ENCODE measurements around the gene MYRF. TPM values are rescaled to one million over a fixed set of nuclear protein-coding genes. Genes with fewer than 3 reads are reported as not detected.

Gene MYRF
- total and polyA plus RNA-seq, 9 of the 15 experiments (the other 6 are each of a cell fraction or from before 2014, with no cell fraction given): 2.3 to 25.8 (median 7.1) TPM

- TF ChIP-seq ZNF609 (CRISPR knock-in tag; IDR thresholded peaks at IDR 0.05; ENCODE audit: borderline replicate concordance) (no peak), POLR2B (IDR thresholded peaks at IDR 0.05; ENCODE audit: low read depth, partially characterized antibody) (no peak), ETV6 (IDR thresholded peaks at IDR 0.05; ENCODE audit: borderline replicate concordance in 1 of 2, low read depth in 2 of 2, low read length in 1 of 2) (no peak), ETV6 (CRISPR knock-in tag; IDR thresholded peaks at IDR 0.05; ENCODE audit: borderline replicate concordance) (no peak), HSF4 (CRISPR knock-in tag; IDR thresholded peaks at IDR 0.05; ENCODE audit: borderline replicate concordance) (no peak)
These were observed 4.9 kb downstream of the MYRF start (continued) for GRCh38 chr11:61757213-61757862.

GRCh38 chr11:61760946-61761345 is 8.5 kb downstream of the MYRF start:
- POLR2A ChIA-PET: no interaction called here
- no peak for ATAC-seq
- no peaks in the 10 kb centered on the region for H3K9me3 ChIP-seq (replicated peaks; ENCODE audit: control insufficient read depth, insufficient read depth, low read depth, low read length)
- WGBS (ENCODE audit: insufficient coverage, low coverage, missing lambda C conversion rate): no CpG with 5 or more reads among the region's 13 CpGs
- no peak for DNase-seq (ENCODE audit: extremely low read depth in 1 of 4, low spot score in 3 of 4)
- no peak overlapping the region for H3K9ac ChIP-seq (ENCODE audit: insufficient read depth in 1 of 2, low read depth in 2 of 2, low read length in 2 of 2)
- no peak overlapping the region for H3K4me2 ChIP-seq (ENCODE audit: insufficient read depth, low read length)
- CTCF ChIA-PET (ENCODE audit: low intra/inter-chr PET ratio): no interaction called here
- H3K9me1 ChIP-seq (ENCODE audit: control insufficient read depth, insufficient read depth, low read length): no peaks in the 10 kb centered on the region
- H2AFZ ChIP-seq (ENCODE audit: low read depth, low read length): no peak overlapping the region
- intact Hi-C loops (cut with micrococcal nuclease) (no loop called here), in situ Hi-C loops (cut with MboI) (no loop called here)
- FAIRE-seq: no peak
- 0 out of 2 replicates have a peak, but pooled peaks cover 6% of the 10 kb centered on the region for H4K20me1 ChIP-seq (replicated peaks; ENCODE audit: control insufficient read depth, insufficient read depth, low read length)
- H3K27me3 ChIP-seq (ENCODE audit: control insufficient read depth in 2 of 2, insufficient read depth in 2 of 2, low read length in 2 of 2): no peaks in the 10 kb centered on the region
- H3K4me1 ChIP-seq (replicated peaks in 1 of 2; ENCODE audit: control insufficient read depth in 2 of 2, insufficient read depth in 2 of 2, low read length in 2 of 2): peaks cover 25 to 74% of the 10 kb centered on the region in 2 experiments
- no peak overlapping the region for H3K27ac ChIP-seq (ENCODE audit: extremely low read depth, low read depth, low read length)
- no peak overlapping the region for H3K4me3 ChIP-seq
- no TSS peak for BruUV-seq (replicated peaks)
- H3K36me3 ChIP-seq (ENCODE audit: control insufficient read depth, insufficient read depth, low read length): no peaks in the 10 kb centered on the region
- peaks cover 20% of the 10 kb centered on the region; the same call in 1 of the 3 replicates for H3K79me2 ChIP-seq (ENCODE audit: control insufficient read depth, insufficient read depth, low read length)
- no peak for TF ChIP-seq LEF1 (IDR thresholded peaks at IDR 0.05)
- no peak for TF ChIP-seq CBFA2T2 (conservative IDR thresholded peaks at IDR 0.05)
- TF ChIP-seq PRPF4 (IDR thresholded peaks at IDR 0.05; ENCODE audit: insufficient read depth, low read depth, low read length, poor library complexity, severe bottlenecking): no peak
- no peak for TF ChIP-seq ZNF165 (CRISPR knock-in tag; IDR thresholded peaks at IDR 0.05; ENCODE audit: borderline replicate concordance)
- TF ChIP-seq ZNF133 (CRISPR knock-in tag; IDR thresholded peaks at IDR 0.05): no peak
- no peak for TF ChIP-seq TARDBP (IDR thresholded peaks at IDR 0.05)
- TF ChIP-seq CBX8 (IDR thresholded peaks at IDR 0.05; ENCODE audit: borderline replicate concordance, extremely low read depth, low read depth, low read length, poor library complexity, severe bottlenecking): no peak
- TF ChIP-seq GABPB1 (CRISPR knock-in tag; IDR thresholded peaks at IDR 0.05): no peak
- TF ChIP-seq PHB2 (IDR thresholded peaks at IDR 0.05; ENCODE audit: low read depth): no peak
- TF ChIP-seq TSC22D4 (tag; IDR thresholded peaks at IDR 0.05): no peak
- TF ChIP-seq TFAP4 (CRISPR knock-in tag; IDR thresholded peaks at IDR 0.05; ENCODE audit: borderline replicate concordance): no peak
- TF ChIP-seq DPF2 (IDR thresholded peaks at IDR 0.05): no peak

Data from K562 (cell line).